GM21390 (cell line): ENCODE measurements around the gene TMEM201.

Experiments
- ATAC-seq: cut with Tn5 transposase; IDR thresholded peaks from one replicate; pipeline ENCODE4 v1.9.1; 2021; ENCODE audit not compliant: unreplicated experiment

Gene TMEM201

DNA sequence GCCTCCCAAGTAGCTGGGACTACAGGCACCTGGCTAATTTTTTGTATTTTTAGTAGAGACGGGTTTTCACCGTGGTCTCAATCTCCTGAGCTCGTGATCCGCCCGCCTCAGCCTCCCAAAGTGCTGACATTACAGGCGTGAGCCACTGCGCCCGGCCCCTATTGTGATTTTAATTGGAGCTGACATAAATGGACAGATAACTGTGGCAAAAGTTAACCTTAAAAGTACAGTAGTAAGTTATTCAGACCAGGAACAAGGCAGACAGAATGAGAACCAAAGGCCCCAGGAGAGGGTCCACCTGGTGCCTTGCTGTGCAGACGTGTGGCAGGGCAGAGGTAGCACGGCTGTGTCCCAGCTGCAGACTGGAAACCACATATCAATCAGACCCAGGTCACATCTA lies 11.0 kb downstream of the TMEM201 start:
- no peak for ATAC-seq

GRCh38 chr1:9600861-9601834 lies 12.4 kb downstream of the TMEM201 start:
- no peak for ATAC-seq

DNA sequence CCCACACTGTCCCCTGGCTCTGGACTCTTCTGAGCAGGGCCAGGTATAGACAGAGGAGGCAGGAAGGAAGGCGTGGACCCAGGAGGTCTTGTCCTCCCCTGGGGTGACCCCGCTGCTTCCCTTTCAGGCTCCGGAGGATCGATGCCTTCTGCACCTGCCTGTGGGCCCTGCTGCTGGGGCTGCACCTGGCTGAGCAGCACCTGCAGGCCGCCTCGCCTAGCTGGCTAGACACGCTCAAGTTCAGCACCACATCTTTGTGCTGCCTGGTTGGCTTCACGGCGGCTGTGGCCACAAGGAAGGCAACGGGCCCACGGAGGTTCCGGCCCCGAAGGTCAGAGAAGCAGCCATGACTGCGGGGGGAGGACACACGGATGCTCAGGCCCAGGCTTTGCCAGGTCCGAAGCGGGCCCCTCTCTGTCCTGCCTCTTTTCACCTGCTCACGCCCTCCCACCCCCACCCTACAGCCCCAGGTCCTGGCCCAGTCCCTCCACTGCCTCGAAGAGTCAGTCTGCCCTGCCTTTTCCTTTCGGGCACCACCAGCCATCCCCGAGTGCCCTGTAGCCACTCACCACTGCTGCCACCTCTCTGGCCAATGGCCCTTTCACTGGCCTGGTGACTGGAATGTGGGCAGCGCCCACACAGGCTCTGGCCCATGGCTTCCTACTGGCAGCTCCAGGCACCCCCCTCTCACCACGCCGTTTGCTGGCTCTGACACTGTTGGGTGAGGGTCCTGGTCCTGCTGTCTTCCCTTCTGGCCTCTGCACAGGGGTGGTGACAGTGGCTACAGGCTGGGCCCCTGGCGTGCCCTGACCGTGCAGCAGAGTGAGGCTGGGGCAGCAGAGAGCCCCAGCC lies 13.5 kb downstream of the TMEM201 start:
- no peak for ATAC-seq

GRCh38 chr1:9602794-9603167 lies 14.1 kb downstream of the TMEM201 start:
- ATAC-seq, result no peak

DNA sequence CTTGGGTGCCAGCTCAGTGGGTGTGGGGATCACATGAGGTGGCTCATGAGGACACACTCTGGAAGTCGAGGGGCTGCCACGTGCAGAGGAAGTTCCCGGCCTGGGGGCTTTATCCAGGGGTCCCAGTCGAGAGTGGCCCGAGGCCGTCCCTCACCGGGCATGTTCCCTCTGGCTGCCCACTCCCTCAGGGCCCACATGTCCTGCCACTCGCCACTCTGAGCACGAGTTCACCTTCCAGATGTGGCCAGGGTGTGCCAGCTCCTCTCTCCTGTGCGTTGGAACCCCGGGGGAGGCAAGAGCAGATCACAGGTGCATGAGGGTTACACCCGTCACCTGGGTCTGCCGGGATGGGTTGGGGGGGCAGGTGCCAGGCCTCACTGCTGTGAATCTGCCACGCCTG lies 14.6 kb downstream of the TMEM201 start:
- no peak for ATAC-seq

DNA sequence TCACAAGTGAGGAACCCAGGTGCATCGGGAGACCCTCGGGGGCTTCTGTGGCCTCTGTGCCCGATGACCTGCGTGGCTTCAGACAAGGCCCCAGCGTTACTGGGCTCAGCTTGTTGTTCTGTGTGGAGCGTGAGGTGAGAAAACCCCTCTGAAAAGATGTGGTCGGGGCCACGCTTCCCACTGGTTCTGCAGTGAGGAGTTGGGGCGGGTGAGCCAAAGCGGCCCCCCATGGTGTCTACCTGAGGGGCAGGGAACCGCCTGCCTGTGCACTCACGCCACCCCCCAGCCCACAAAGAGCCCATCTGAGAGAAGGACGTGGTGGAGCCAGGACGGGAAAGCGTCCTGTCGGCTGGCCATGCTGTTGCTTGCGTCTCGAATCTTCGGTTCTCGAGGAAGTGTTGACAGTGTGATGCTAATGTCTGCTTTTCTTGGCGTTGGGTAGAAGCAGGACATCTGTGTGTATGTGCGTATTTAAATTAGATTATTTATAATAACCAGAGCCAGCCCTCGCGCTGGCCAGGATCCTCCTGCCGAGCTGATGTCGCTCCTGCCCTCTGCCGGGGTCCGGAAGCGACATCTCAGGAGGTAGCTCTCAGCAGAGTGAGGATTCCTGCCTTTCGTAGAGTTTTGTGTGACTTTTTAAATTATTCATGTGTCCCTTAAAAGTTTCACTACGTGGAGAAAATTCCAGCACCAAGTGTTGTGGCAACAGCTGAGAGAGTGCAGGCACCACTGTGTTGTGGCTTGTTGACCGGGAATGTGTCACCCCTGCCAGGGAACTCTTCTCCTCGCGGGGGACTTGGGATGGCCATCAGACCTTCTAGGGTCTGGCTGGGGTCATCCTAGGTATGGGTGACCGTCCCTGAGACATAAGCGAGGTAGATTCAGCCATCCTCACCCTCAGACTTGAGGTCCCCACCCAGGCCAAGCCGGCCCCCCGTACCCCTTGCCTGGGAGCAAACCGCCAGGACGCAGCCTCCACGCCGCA lies 15.3 kb downstream of the TMEM201 start:
- ATAC-seq, result no peak

DNA sequence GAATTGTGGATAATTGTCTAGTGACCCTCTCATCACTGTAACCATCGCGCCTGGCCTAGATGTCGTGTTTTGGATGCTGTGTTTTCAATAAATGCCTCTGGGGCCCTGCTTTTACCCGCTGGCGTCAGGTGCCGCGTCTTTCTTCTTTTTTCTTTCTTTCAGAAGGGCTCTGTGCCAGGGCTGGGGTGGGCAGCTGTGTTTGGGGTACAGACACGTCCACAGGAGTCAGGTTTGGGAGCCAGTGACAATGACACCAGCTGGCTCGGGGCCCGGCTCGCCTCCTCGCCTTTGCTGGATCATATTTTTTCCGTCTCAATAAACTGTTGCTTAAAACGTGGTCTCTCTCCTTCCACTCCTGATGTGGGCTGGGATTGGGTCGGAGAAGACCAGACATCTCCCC lies 16.1 kb downstream of the TMEM201 start:
- no peak for ATAC-seq

- no peak for ATAC-seq
These were observed 17.3 kb downstream of the TMEM201 start for GRCh38 chr1:9605946-9606455.

GRCh38 chr1:9606458-9606857 lies 17.7 kb downstream of the TMEM201 start:
- no peak for ATAC-seq

- no peak for ATAC-seq
These were observed 18.2 kb downstream of the TMEM201 start for GRCh38 chr1:9606948-9607347.

DNA sequence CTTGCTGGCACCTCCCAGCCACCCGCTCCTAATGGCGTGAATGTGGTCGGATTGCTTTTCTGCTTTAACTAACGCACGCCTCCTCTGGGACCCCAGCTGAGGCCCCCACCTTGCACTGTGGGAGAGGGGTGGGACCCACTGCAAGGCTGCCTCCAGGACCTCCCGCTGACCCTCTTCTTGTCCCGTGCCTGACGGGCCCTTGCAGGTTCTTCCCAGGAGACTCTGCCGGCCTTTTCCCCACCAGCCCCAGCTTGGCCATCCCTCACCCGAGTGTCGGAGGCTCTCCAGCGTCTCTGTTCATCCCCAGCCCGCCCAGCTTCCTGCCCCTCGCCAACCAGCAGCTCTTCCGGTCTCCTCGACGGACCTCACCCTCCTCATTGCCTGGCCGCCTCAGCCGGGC lies 18.6 kb downstream of the TMEM201 start:
- no peak for ATAC-seq

DNA sequence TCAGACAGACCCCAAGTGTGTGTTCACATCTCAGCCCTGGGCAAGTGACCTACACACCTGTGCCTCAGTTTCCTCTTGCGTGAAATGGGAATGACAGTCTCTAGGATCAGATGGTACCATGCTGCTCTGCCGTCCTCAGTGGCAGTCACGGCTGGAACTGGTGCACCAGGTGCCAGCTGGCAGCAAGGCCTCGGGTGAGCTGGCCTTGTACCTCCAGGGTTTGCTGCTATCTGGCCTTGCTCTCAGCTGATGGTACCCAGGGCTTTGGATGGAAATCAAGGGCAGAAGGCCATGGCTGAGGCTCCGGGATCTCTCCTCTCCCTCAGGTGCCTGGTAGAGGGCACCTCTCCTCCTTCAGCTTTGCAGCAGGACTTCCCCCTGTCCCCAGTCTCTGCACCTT lies 21.3 kb downstream of the TMEM201 start:
- no peak for ATAC-seq

- no peak for ATAC-seq
These were observed 21.8 kb downstream of the TMEM201 start for GRCh38 chr1:9610548-9610947.

- ATAC-seq, result no peak
These were observed 23.0 kb downstream of the TMEM201 start for GRCh38 chr1:9611716-9612115.

DNA sequence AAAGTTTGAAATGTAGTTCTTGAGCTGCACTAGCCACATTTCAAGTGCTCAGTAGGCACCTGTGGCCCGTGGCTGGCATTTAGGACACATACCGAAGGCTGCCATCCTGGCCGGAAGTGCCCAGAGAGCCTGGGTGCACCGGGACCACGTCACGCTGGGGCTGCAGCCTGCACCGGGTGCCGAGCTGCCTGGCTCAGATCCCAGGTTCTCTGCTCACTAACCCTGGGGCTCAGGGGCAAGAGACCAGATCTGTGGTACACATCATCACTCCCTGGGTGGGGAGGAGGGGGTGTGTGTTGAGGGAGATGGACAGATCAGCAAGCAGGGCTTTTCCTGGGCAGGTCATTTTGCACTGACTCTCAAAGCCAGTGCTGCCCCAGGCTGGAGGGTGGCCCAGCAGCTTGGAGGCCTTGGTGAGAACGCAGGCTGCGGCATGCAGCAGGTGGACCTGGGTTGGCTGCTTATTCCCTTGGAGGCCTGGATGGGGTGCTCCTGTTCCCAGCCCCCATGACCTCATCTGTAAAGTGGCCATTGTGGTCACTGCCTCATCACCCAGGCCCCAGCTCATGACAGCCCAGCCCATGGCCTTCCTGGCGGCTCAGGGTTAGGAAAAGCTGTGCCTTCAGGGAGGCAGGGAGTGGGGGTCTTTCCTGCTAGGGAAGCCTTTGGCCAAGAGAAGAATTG lies 23.6 kb downstream of the TMEM201 start:
- ATAC-seq, result no peak

GRCh38 chr1:9612871-9613624 lies 24.3 kb downstream of the TMEM201 start:
- no peak for ATAC-seq

DNA sequence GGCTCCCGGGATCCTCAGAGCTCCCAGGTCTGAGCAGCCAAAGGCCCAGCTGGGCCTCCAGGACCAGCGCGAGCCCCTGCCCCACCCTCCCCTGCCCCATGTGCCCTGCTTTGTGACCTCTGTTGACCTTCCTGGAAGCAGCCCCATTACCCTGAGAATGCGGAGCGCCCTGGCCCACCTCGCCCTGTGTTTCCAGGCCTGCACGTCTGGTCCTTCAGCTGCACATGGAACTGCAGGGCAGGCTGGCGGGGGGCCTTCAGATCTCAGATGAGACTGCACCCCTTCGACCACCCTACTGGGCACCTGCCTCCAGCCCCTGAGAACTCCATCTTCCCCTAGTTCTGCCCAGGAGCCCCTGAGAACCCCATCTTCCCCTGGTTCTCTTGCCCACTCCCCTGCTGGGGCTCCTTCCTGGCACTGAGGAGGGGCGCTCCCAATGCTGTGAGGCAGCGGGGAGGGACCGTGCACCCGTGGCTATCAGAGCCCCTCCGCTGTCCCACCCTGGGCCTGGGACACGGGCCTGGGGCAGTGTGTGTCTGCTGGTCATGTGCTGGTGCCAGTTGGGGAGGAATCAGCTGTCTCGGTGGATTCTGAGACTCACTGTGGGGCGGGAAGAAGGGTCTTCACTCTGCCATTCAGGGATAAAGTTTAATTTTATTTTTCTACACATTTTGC lies 25.1 kb downstream of the TMEM201 start:
- ATAC-seq, result no peak

- no peak for ATAC-seq
These were observed 26.8 kb downstream of the TMEM201 start for GRCh38 chr1:9615316-9616063.
